Activated CD8-positive, alpha-beta T cell treated with anti-CD3 and anti-CD28 coated beads for 36 hours (primary cell): Measurements from ENCODE around the gene CAMTA1. TPM values are rescaled to one million over a fixed set of nuclear protein-coding genes. Genes with fewer than 3 reads are reported as not detected.

Source experiments
- ATAC-seq: fragments of 200-7000 bp; cut with Tn5 transposase; one replicate; pipeline ENCODE4 v1.10.0; 2021; ENCODE audit warnings: mild to moderate bottlenecking, moderate library complexity
- CTCF ChIA-PET: fragments of 350-600 bp; sonication (Branson Sonifier 250); formaldehyde crosslinking; loops from one replicate; lab custom pipeline; 2021; ENCODE audit warnings: antibody characterized with exemption; lab: Charles Lee
- POLR2A ChIA-PET: fragments of 350-600 bp; sonication (Branson Sonifier 250); formaldehyde crosslinking; loops from one replicate; lab custom pipeline; 2021; ENCODE audit warnings: antibody characterized with exemption; lab: Charles Lee
- DNase-seq: peaks from one replicate; pipeline ENCODE4 v3.0.0-alpha.2; 2020
- H3K27ac Mint-ChIP-seq: one replicate; pipeline ENCODE4 v1.8.0; 2021; ENCODE audit warnings: mild to moderate bottlenecking, mixed read lengths
- H3K27me3 Mint-ChIP-seq: one replicate; pipeline ENCODE4 v1.8.0; 2021; ENCODE audit warnings: mixed read lengths
- H3K36me3 Mint-ChIP-seq: one replicate; pipeline ENCODE4 v1.8.0; 2021; ENCODE audit warnings: low read depth, mixed read lengths
- H3K4me1 Mint-ChIP-seq: one replicate; pipeline ENCODE4 v1.8.0; 2021; ENCODE audit warnings: low read depth, mixed read lengths
- H3K4me3 Mint-ChIP-seq: one replicate; pipeline ENCODE4 v1.8.0; 2021; ENCODE audit warnings: mild to moderate bottlenecking, moderate library complexity, mixed read lengths
- H3K9me3 Mint-ChIP-seq: one replicate; pipeline ENCODE4 v1.8.0; 2021; ENCODE audit warnings: mixed read lengths
- intact Hi-C: fragments of 100-400 bp; cut with micrococcal nuclease; formaldehyde crosslinking; loops from one replicate; pipeline ENCODE4 v1.10.0; 2022
- total RNA-seq, 2 experiments: library from RNA; stranded (reverse); gene quantifications; one replicate each; pipeline ENCODE4 v1.2.3, GENCODE V29; 2021
- TF ChIP-seq, protein P1 (sequence below): fragments of 200-600 bp; IDR thresholded peaks from one replicate; pipeline ENCODE4 v1.8.0; 2022; ENCODE audit warnings: antibody characterized with exemption, mild to moderate bottlenecking

Gene CAMTA1
- total RNA-seq, 2 experiments from 2014 or later: 67.7 to 70.9 TPM

GRCh38 chr1:7355646-7356045 is 570.4 kb downstream of the CAMTA1 start:
- ATAC-seq (no peak), DNase-seq (no peak)
- H3K9me3 Mint-ChIP-seq: no peaks in the 10 kb centered on the region
- POLR2A ChIA-PET: no interaction called here
- intact Hi-C loops: no loop called here
- H3K36me3 Mint-ChIP-seq: no peaks in the 10 kb centered on the region
- no peak overlapping the region for H3K27ac Mint-ChIP-seq
- H3K4me1 Mint-ChIP-seq: no peaks in the 10 kb centered on the region
- CTCF ChIA-PET: no interaction called here
- TF ChIP-seq, protein P1, sequence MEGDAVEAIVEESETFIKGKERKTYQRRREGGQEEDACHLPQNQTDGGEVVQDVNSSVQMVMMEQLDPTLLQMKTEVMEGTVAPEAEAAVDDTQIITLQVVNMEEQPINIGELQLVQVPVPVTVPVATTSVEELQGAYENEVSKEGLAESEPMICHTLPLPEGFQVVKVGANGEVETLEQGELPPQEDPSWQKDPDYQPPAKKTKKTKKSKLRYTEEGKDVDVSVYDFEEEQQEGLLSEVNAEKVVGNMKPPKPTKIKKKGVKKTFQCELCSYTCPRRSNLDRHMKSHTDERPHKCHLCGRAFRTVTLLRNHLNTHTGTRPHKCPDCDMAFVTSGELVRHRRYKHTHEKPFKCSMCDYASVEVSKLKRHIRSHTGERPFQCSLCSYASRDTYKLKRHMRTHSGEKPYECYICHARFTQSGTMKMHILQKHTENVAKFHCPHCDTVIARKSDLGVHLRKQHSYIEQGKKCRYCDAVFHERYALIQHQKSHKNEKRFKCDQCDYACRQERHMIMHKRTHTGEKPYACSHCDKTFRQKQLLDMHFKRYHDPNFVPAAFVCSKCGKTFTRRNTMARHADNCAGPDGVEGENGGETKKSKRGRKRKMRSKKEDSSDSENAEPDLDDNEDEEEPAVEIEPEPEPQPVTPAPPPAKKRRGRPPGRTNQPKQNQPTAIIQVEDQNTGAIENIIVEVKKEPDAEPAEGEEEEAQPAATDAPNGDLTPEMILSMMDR: no peak
- H3K27me3 Mint-ChIP-seq: peaks cover 2% of the 10 kb centered on the region
- no peak overlapping the region for H3K4me3 Mint-ChIP-seq

DNA sequence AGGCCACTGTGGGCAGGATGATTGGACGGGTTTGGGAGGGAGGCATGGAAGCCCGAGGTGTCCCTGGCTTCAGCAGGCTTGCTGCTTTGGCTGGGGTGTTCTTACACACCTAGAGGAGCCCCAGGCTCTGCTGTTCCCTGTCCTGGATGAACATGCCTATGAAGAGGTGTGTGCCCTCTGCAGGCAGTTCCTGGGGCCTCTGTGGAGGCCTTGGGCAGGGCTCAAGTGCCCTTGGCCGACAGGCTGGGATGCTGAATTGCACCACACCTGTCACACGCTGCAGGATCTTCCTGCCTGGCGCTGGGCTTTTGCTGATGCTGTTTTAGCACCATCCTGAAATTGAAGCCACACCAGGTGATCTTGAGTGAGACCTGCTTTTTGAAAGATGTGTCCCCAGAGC is 570.8 kb downstream of the CAMTA1 start:
- H3K27ac Mint-ChIP-seq: no peak overlapping the region
- ChIA-PET POLR2A (no interaction called here), CTCF (no interaction called here)
- TF ChIP-seq, protein P1: no peak
- H3K4me3 Mint-ChIP-seq: no peak overlapping the region
- H3K36me3 Mint-ChIP-seq: no peaks in the 10 kb centered on the region
- DNase-seq: no peak
- no peaks in the 10 kb centered on the region for H3K4me1 Mint-ChIP-seq
- H3K9me3 Mint-ChIP-seq: no peaks in the 10 kb centered on the region
- ATAC-seq: no peak
- intact Hi-C loops: no loop called here
- peaks cover 2% of the 10 kb centered on the region for H3K27me3 Mint-ChIP-seq

- Mint-ChIP-seq H3K27me3 (peaks cover 2% of the 10 kb centered on the region), H3K27ac (no peak overlapping the region), H3K4me3 (no peak overlapping the region), H3K36me3 (no peaks in the 10 kb centered on the region), H3K4me1 (no peaks in the 10 kb centered on the region), H3K9me3 (no peaks in the 10 kb centered on the region)
- DNase-seq (no peak), ATAC-seq (no peak)
- ChIA-PET POLR2A (no interaction called here), CTCF (no interaction called here)
- TF ChIP-seq, protein P1: no peak
- intact Hi-C loops: no loop called here
Observed at GRCh38 chr1:7358425-7358824, 573.2 kb downstream of the CAMTA1 start.

DNA sequence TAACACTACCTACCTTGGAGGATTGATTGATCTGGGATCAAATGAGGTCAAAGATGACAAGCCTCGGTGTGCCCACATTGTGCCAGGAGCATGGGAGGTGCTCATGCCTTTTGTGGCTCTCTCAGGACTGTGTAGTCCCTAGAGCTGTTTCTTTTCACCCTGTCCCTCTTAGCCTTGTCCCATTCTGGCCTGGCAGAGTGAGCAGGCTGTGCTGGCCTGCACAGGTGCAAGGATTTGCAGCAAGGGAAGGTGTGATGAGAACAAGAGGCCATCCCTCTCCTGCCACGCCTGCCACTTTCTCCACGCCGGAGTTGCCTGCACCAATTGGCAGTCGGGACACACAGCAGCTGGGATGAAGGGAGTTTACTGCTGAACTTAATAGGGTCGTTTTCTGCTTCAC is 575.3 kb downstream of the CAMTA1 start:
- DNase-seq (no peak), ATAC-seq (no peak)
- TF ChIP-seq, protein P1: no peak
- Mint-ChIP-seq H3K4me3 (no peak overlapping the region), H3K27me3 (peaks cover 2% of the 10 kb centered on the region), H3K36me3 (no peaks in the 10 kb centered on the region), H3K27ac (no peak overlapping the region), H3K9me3 (no peaks in the 10 kb centered on the region), H3K4me1 (no peaks in the 10 kb centered on the region)
- ChIA-PET POLR2A (no interaction called here), CTCF (no interaction called here)
- intact Hi-C loops: no loop called here

- intact Hi-C loops: no loop called here
- no peaks in the 10 kb centered on the region for H3K27me3 Mint-ChIP-seq
Observed at GRCh38 chr1:7362947-7363346, 577.7 kb downstream of the CAMTA1 start.

More at GRCh38 chr1:7362947-7363346, 577.7 kb downstream of the CAMTA1 start:
- CTCF ChIA-PET: no interaction called here
- TF ChIP-seq, protein P1: no peak
- no peak overlapping the region for H3K4me3 Mint-ChIP-seq
- H3K4me1 Mint-ChIP-seq: no peaks in the 10 kb centered on the region
- ATAC-seq (no peak), DNase-seq (no peak)
- no peaks in the 10 kb centered on the region for H3K9me3 Mint-ChIP-seq
- H3K36me3 Mint-ChIP-seq: no peaks in the 10 kb centered on the region
- POLR2A ChIA-PET: no interaction called here
- H3K27ac Mint-ChIP-seq: no peak overlapping the region
